Neural crest cell (in vitro differentiated cells): ENCODE data around the gene H1-8. TPM values are rescaled to one million over a fixed set of nuclear protein-coding genes. Genes with fewer than 3 reads are reported as not detected.

Experiments used
- DNase-seq: peaks from one replicate; pipeline ENCODE4 v3.0.0; 2021; ENCODE audit warnings: low read depth, mixed read lengths, low spot score
- H3K27ac Mint-ChIP-seq: one replicate; pipeline ENCODE4 v1.8.0; 2021; ENCODE audit warnings: mild to moderate bottlenecking, mixed read lengths; ENCODE audit not compliant: unreplicated experiment
- H3K27me3 Mint-ChIP-seq: 2 replicates; pipeline ENCODE4 v1.8.0; 2021; ENCODE audit warnings: low read depth, mild to moderate bottlenecking, mixed read lengths
- H3K36me3 Mint-ChIP-seq: 2 replicates; pipeline ENCODE4 v1.8.0; 2021; ENCODE audit warnings: low read depth, mild to moderate bottlenecking, mixed read lengths
- H3K4me1 Mint-ChIP-seq: 2 replicates; pipeline ENCODE4 v1.8.0; 2021; ENCODE audit warnings: mixed read lengths
- H3K4me3 Mint-ChIP-seq: one replicate; pipeline ENCODE4 v1.8.0; 2021; ENCODE audit warnings: mild to moderate bottlenecking, mixed read lengths
- H3K9me3 Mint-ChIP-seq: 2 replicates; pipeline ENCODE4 v1.8.0; 2021; ENCODE audit warnings: mixed read lengths
- total RNA-seq: library from RNA; stranded (reverse); gene quantifications from 2 replicates; pipeline ENCODE4 v1.2.1, GENCODE V29; 2021
- TF ChIP-seq, protein P1 (sequence below): fragments of 200-600 bp; sonication (generic); conservative IDR thresholded peaks from 2 replicates; pipeline ENCODE4 v1.5.0; 2021; ENCODE audit warnings: antibody characterized with exemption, mild to moderate bottlenecking

Gene H1-8
- total RNA-seq, 1 donor from 2014 or later, result not detected

DNA sequence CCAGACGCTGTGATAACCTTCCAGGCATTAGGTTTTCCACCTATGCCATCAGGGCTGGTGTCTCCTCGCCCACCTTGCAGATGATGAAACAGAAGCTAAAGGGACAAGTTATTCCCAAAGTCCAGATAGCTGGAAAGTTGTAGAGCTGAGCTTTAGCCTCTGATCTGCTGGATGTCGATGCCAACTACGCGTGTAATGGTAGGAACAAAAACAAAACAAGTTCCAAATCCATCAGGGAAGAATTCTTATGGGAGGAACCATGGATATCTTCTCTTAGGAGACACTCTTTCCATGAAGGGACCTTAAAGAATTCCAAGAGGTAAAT is 42.7 kb upstream of the H1-8 start:
- Mint-ChIP-seq H3K4me1 (peaks cover 6% of the 10 kb centered on the region), H3K36me3 (peaks cover 7% of the 10 kb centered on the region), H3K4me3 (no peak overlapping the region), H3K9me3 (no peaks in the 10 kb centered on the region), H3K27ac (peak overlapping the region; percentile 17), H3K27me3 (no peaks in the 10 kb centered on the region)
- TF ChIP-seq, protein P1, sequence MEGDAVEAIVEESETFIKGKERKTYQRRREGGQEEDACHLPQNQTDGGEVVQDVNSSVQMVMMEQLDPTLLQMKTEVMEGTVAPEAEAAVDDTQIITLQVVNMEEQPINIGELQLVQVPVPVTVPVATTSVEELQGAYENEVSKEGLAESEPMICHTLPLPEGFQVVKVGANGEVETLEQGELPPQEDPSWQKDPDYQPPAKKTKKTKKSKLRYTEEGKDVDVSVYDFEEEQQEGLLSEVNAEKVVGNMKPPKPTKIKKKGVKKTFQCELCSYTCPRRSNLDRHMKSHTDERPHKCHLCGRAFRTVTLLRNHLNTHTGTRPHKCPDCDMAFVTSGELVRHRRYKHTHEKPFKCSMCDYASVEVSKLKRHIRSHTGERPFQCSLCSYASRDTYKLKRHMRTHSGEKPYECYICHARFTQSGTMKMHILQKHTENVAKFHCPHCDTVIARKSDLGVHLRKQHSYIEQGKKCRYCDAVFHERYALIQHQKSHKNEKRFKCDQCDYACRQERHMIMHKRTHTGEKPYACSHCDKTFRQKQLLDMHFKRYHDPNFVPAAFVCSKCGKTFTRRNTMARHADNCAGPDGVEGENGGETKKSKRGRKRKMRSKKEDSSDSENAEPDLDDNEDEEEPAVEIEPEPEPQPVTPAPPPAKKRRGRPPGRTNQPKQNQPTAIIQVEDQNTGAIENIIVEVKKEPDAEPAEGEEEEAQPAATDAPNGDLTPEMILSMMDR, result no peak
- DNase-seq, result no peak

DNA sequence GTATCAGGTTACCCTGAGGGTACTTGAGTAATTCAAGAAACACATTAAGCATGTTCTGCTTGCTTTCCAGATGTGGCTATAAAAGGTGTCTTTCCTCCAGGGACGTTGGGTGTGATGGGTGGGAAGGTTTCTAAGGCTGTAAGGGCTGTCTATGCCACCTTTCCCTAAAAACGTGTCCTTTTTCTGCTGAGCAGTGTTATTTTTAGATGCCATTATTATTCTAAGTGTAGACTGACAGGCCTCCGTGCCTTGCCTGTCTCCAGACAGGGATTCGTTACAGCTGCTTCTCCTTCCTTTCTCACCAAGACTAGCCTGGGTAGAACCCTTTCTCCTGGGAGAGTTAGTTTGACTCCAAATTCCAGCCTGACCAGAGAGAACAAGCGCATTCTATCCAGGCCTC is 41.3 kb upstream of the H1-8 start:
- Mint-ChIP-seq H3K27ac (no peak overlapping the region), H3K27me3 (no peaks in the 10 kb centered on the region), H3K4me1 (peaks cover 6% of the 10 kb centered on the region)

DNA sequence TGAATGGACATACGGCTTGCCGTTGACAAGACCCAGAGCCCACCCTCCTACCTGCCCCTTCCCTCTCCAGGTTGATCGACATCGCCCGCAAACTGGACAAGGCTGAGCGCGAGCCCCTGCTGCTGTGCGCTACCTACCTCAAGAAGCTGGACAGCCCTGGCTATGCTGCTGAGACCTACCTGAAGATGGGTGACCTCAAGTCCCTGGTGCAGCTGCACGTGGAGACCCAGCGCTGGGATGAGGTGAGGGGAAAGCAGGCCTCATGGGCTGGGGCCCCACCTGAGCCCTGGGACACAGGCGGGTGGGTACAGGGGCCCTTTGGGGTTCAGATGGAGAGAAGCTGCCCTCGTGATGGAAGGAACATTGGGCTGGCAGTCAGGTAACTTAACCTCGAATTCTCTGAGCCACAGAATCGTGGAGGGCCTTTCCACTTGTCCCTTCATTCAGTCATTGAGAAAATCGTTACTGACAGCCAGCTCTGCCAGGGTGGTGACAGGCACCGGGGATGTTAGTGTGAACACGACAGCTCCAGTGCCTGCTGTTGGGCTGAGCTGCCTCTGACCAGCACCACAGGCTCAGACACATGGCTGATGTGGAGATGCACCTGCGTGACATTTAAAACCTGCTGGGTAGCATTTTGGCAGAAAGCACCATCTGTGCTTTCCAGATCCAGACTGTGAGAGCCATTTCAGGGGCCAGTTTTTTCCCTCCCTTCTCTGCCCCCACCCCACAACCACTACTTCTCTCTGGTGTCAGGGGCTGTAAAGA is 40.1 kb upstream of the H1-8 start:
- Mint-ChIP-seq H3K9me3 (no peaks in the 10 kb centered on the region), H3K27me3 (no peaks in the 10 kb centered on the region), H3K36me3 (peaks cover 7% of the 10 kb centered on the region)

More for the DNA sequence above, 41.3 kb upstream of the H1-8 start:
- DNase-seq, result no peak
- Mint-ChIP-seq H3K36me3 (peaks cover 7% of the 10 kb centered on the region), H3K9me3 (no peaks in the 10 kb centered on the region), H3K4me3 (no peak overlapping the region)
- TF ChIP-seq, protein P1, result no peak

DNA sequence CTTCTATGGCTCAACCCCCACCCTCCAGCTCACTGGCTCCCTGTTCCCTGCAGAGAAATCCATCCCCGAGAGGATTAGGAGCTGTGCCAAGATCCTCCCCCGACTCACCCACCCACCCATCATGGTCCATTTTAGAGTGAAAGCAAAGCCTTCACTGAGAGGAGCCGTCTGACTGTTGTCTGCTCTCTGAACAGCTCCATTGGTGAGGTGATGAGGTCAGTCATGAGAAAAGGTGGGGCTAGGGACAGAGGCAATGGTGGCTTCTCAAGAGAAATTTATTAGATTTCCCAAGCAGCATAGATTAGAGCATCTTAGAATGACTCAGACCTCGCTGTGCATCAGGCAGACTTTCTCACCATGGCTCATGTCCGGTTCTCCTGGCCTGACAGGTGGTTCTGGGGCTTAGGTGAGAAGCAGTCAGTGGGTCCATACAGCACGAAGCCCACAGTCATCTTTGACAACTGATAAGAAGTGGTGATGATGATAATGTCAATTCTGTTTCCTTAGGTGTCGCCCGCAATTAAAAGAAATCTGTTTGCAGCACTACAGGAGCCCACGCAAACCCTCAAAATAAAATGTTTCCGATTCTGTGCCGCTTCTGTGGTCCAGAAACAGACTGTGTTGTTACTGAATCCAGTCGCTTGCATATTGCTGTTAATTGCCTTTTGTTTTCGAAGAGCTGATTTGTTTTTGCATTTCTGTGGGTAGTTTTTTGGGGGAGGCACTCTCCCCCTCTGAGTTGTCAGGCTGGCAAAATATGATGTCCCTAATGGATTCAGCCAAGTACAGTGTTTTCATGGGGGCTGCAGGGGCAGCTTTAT is 39.3 kb upstream of the H1-8 start:
- Mint-ChIP-seq H3K4me1 (peaks cover 6% of the 10 kb centered on the region), H3K9me3 (no peaks in the 10 kb centered on the region), H3K27ac (no peak overlapping the region), H3K36me3 (peaks cover 7% of the 10 kb centered on the region), H3K4me3 (no peak overlapping the region), H3K27me3 (no peaks in the 10 kb centered on the region)
- DNase-seq, result no peak
- TF ChIP-seq, protein P1, result no peak

More for the DNA sequence above, 40.1 kb upstream of the H1-8 start:
- H3K4me1 Mint-ChIP-seq, result peaks cover 6% of the 10 kb centered on the region
- H3K4me3 Mint-ChIP-seq, result no peak overlapping the region
- H3K27ac Mint-ChIP-seq, result no peak overlapping the region
- no peak for DNase-seq
- TF ChIP-seq, protein P1, result no peak

DNA sequence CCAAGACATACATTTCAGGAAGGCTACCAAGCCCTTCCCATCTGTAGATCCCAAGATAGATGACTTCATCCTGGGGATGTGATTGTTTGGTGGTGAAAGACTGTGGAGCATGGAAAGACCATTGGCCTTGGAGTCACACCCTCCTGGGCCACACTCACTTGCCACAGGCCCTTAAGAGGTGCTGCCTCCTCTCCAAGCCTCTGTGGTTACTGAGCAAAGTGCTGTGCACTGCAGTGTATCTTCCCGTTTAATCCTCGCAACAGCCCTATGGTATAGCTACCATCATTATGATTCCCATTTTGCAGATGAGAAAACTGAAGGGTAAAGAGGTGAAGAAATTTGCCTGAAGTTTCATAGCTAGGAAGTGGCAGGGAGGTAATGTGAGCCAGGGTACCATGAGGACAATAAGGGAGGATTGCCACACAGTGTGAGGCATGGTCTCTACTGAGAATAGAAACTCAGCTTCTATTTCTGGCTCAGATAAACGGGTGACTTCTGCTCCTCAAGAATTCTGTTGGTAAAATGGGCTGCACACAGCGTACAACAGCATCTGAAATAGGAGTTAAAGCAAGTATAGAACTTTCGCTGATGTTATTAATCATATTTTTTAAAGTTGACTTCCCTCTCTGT is 38.4 kb upstream of the H1-8 start:
- TF ChIP-seq, protein P1, result no peak
- no peak for DNase-seq
- H3K36me3 Mint-ChIP-seq, result peaks cover 7% of the 10 kb centered on the region
- H3K4me3 Mint-ChIP-seq, result no peak overlapping the region
- H3K4me1 Mint-ChIP-seq, result no peaks in the 10 kb centered on the region
- no peaks in the 10 kb centered on the region for H3K27me3 Mint-ChIP-seq
- no peaks in the 10 kb centered on the region for H3K9me3 Mint-ChIP-seq
- no peak overlapping the region for H3K27ac Mint-ChIP-seq
